B cell (primary cell): ENCODE measurements around the gene ANKS1B. TPM values are rescaled to one million over a fixed set of nuclear protein-coding genes. Genes with fewer than 3 reads are reported as not detected.

Experiments
- ATAC-seq: fragments of 200-7000 bp; cut with Tn5 transposase; one replicate; pipeline ENCODE4 v1.10.0; 2021; ENCODE audit warnings: low read depth, mild to moderate bottlenecking, moderate number of reproducible peaks, moderate library complexity
- CTCF ChIA-PET: fragments of 350-600 bp; sonication (Branson Sonifier 250); formaldehyde crosslinking; loops from one replicate; lab custom pipeline; 2021; ENCODE audit warnings: antibody characterized with exemption, inconsistent platforms; lab: Charles Lee
- POLR2A ChIA-PET: fragments of 350-600 bp; sonication (Branson Sonifier 250); formaldehyde crosslinking; loops from one replicate; lab custom pipeline; 2021; ENCODE audit warnings: antibody characterized with exemption; lab: Charles Lee
- DNase-seq: peaks from one replicate; pipeline ENCODE4 v3.0.0; 2013
- H2AFZ ChIP-seq: 2 replicates; pipeline ENCODE4 v1.6.1; 2012; ENCODE audit warnings: mild to moderate bottlenecking, low read depth, low read length; ENCODE audit not compliant: insufficient read depth, poor library complexity, severe bottlenecking
- H3K27ac ChIP-seq, 2 donors: 1 replicate in 1 of 2; 2 replicates in 1 of 2; pipeline ENCODE4 v1.5.1; 2012 to 2013; ENCODE audit warnings: low read length in 2 of 2, mild to moderate bottlenecking in 2 of 2, moderate library complexity in 1 of 2
- H3K27me3 ChIP-seq, 4 experiments: fragments of 200-600 bp in 1 of 4; sonication (generic) in 1 of 4; replicated peaks in 1 of 4; 1 replicate in 2 of 4; 2 replicates in 2 of 4; pipeline versions ENCODE4 v1.6.1 to v1.7.0; 2013 to 2016; ENCODE audit warnings: low read length in 3 of 4, mild to moderate bottlenecking in 2 of 4, mixed read lengths in 1 of 4, moderate library complexity in 1 of 4; ENCODE audit not compliant: insufficient read depth in 4 of 4, control insufficient read depth in 3 of 4; ENCODE audit errors: control extremely low read depth in 1 of 4
- H3K36me3 ChIP-seq, 2 experiments: replicated peaks in 1 of 2; 1 replicate in 1 of 2; 2 replicates in 1 of 2; pipeline versions ENCODE4 v1.6.1 to v1.7.1; 2013; ENCODE audit warnings: low read length in 1 of 2; ENCODE audit not compliant: insufficient read depth in 2 of 2, control insufficient read depth in 1 of 2; ENCODE audit errors: control extremely low read depth in 1 of 2, extremely low read depth in 1 of 2
- H3K4me1 ChIP-seq, 2 donors: fragments of 200-600 bp in 1 of 2; sonication (generic) in 1 of 2; 1 replicate in 1 of 2; 2 replicates in 1 of 2; pipeline versions ENCODE4 v1.5.1 to v1.6.1; 2013 to 2017; ENCODE audit warnings: low read length in 2 of 2; ENCODE audit not compliant: control insufficient read depth in 2 of 2, insufficient read depth in 2 of 2
- H3K4me2 ChIP-seq: replicated peaks from 2 replicates; pipeline ENCODE3; 2012; ENCODE audit warnings: mild to moderate bottlenecking, low read depth, low read length; ENCODE audit not compliant: poor library complexity, severe bottlenecking
- H3K4me3 ChIP-seq, 5 experiments: fragments of 200-600 bp in 1 of 5; sonication (generic) in 1 of 5; 1 replicate in 3 of 5; 2 replicates in 2 of 5; pipeline versions ENCODE4 v1.5.1 to v1.7.0; 2011 to 2016; ENCODE audit warnings: low read length in 4 of 5, mild to moderate bottlenecking in 4 of 5, low read depth in 2 of 5, control low read depth in 1 of 5, moderate library complexity in 1 of 5; ENCODE audit not compliant: insufficient read depth in 1 of 5; ENCODE audit errors: control extremely low read depth in 1 of 5, extremely low read depth in 1 of 5
- H3K79me2 ChIP-seq: fragments of 200-600 bp; sonication (generic); one replicate; pipeline ENCODE4 v1.6.0; 2016; ENCODE audit warnings: low read length; ENCODE audit not compliant: control insufficient read depth, insufficient read depth
- H3K9ac ChIP-seq: fragments of 200-600 bp; sonication (generic); 2 replicates; pipeline ENCODE4 v1.6.1; 2017; ENCODE audit warnings: mild to moderate bottlenecking, low read length, moderate library complexity
- H3K9me3 ChIP-seq, 3 donors: one replicate each; pipeline versions ENCODE4 v1.6.1 to v1.7.1; 2013; ENCODE audit warnings: low read length in 2 of 3; ENCODE audit not compliant: control insufficient read depth in 2 of 3, insufficient read depth in 1 of 3; ENCODE audit errors: control extremely low read depth in 1 of 3
- H4K20me1 ChIP-seq: 2 replicates; pipeline ENCODE4 v1.6.0; 2012; ENCODE audit warnings: mild to moderate bottlenecking, low read length; ENCODE audit not compliant: insufficient read depth, control insufficient read depth, poor library complexity, severe bottlenecking
- H3K27ac Mint-ChIP-seq: one replicate; pipeline ENCODE4 v1.8.0; 2021; ENCODE audit warnings: mixed read lengths
- H3K27me3 Mint-ChIP-seq: one replicate; pipeline ENCODE4 v1.8.0; 2021; ENCODE audit warnings: mixed read lengths
- H3K4me1 Mint-ChIP-seq: one replicate; pipeline ENCODE4 v1.8.0; 2021; ENCODE audit warnings: mixed read lengths
- H3K4me3 Mint-ChIP-seq: one replicate; pipeline ENCODE4 v1.8.0; 2021; ENCODE audit warnings: mixed read lengths
- H3K9me3 Mint-ChIP-seq: one replicate; pipeline ENCODE4 v1.8.0; 2022; ENCODE audit warnings: mixed read lengths; ENCODE audit not compliant: insufficient read depth
- CTCF ChIP-seq: fragments of 200-600 bp; IDR thresholded peaks from one replicate; pipeline ENCODE4 v1.8.0; 2022; ENCODE audit warnings: antibody characterized with exemption, mild to moderate bottlenecking
- EZH2 ChIP-seq: IDR thresholded peaks from 2 replicates; pipeline ENCODE4 v1.6.1; 2012; ENCODE audit warnings: borderline replicate concordance, low read depth, mild to moderate bottlenecking, moderate library complexity, low read length; ENCODE audit not compliant: insufficient read depth, poor library complexity, severe bottlenecking
- WGBS: methylation state at CpG from one replicate; pipeline ENCODE4 v1.1.5; 2013; ENCODE audit warnings: missing lambda C conversion rate; ENCODE audit not compliant: insufficient coverage; 5-methylcytosine and 5-hydroxymethylcytosine counted together
- intact Hi-C: fragments of 100-400 bp; cut with micrococcal nuclease; formaldehyde crosslinking; loops from one replicate; pipeline ENCODE4 v1.10.0; 2022
- polyA plus RNA-seq: library from polyadenylated mRNA; depleted of rRNA; stranded (reverse); fragments of >200 nt; gene quantifications from 2 replicates; pipeline ENCODE4 v1.2.3, GENCODE V29; 2012
- total RNA-seq, 2 donors: library from RNA; stranded (reverse); fragments of 120-200 nt in 1 of 2; gene quantifications; 1 replicate in 1 of 2; 2 replicates in 1 of 2; pipeline versions ENCODE4 v1.2.3 to v1.2.4, GENCODE V29; 2013 to 2022

ANKS1B gene
- total and polyA plus RNA-seq, 2 donors (not counting 1 experiment from before 2014, with no cell fraction given): not detected

GRCh38 chr12:99427104-99427503, 557.6 kb downstream of the ANKS1B start:
- H2AFZ ChIP-seq: no peak overlapping the region
- CTCF ChIA-PET: no interaction called here
- H3K27me3 ChIP-seq: no peaks in the 10 kb centered on the region
- no peak overlapping the region for H3K9ac ChIP-seq
- H3K4me3 ChIP-seq: no peak overlapping the region
- Mint-ChIP-seq H3K27me3 (no peaks in the 10 kb centered on the region), H3K9me3 (no peaks in the 10 kb centered on the region), H3K4me3 (no peak overlapping the region), H3K27ac (no peak overlapping the region), H3K4me1 (no peaks in the 10 kb centered on the region)
- no peaks in the 10 kb centered on the region for H4K20me1 ChIP-seq
- no peak overlapping the region for H3K27ac ChIP-seq
- H3K4me2 ChIP-seq: no peak overlapping the region
- POLR2A ChIA-PET: no interaction called here
- H3K36me3 ChIP-seq: no peaks in the 10 kb centered on the region
- DNase-seq (no peak), ATAC-seq (no peak)
- intact Hi-C loops: no loop called here
- H3K4me1 ChIP-seq: no peaks in the 10 kb centered on the region
- no peaks in the 10 kb centered on the region for H3K79me2 ChIP-seq
- H3K9me3 ChIP-seq: no peaks in the 10 kb centered on the region
- no peak for TF ChIP-seq EZH2
- no peak for TF ChIP-seq CTCF
- 78% methylated on average over 1 of the region's 2 CpGs for whole genome bisulfite sequencing

GRCh38 chr12:99418379-99418778, 566.4 kb downstream of the ANKS1B start:
- no peaks in the 10 kb centered on the region for H3K27me3 ChIP-seq
- no peaks in the 10 kb centered on the region for H4K20me1 ChIP-seq
- H3K9ac ChIP-seq: no peak overlapping the region

More at GRCh38 chr12:99418379-99418778, 566.4 kb downstream of the ANKS1B start:
- POLR2A ChIA-PET: no interaction called here
- Histone ChIP-seq H3K36me3 (no peaks in the 10 kb centered on the region), H3K27ac (no peak overlapping the region), H3K9me3 (peaks cover 0 to 3% (median 0%) of the 10 kb centered on the region in 3 donors), H2AFZ (no peak overlapping the region), H3K4me1 (no peaks in the 10 kb centered on the region), H3K79me2 (no peaks in the 10 kb centered on the region), H3K4me3 (no peak overlapping the region), H3K4me2 (no peak overlapping the region)
- peaks cover 2% of the 10 kb centered on the region for H3K9me3 Mint-ChIP-seq
- DNase-seq (no peak), ATAC-seq (no peak)
- no peak for TF ChIP-seq EZH2
- no peak for TF ChIP-seq CTCF
- no peaks in the 10 kb centered on the region for H3K4me1 Mint-ChIP-seq
- H3K27me3 Mint-ChIP-seq: no peaks in the 10 kb centered on the region
- H3K4me3 Mint-ChIP-seq: no peak overlapping the region
- WGBS: no CpG with 5 or more reads among the region's 3 CpGs
- intact Hi-C loops: no loop called here
- CTCF ChIA-PET: no interaction called here
- no peak overlapping the region for H3K27ac Mint-ChIP-seq
